K562 (cell line): Measurements from ENCODE around the gene SLC41A3. TPM values are rescaled to one million over a fixed set of nuclear protein-coding genes. Genes with fewer than 3 reads are reported as not detected.

Source experiments
- ATAC-seq: fragments of 200-7000 bp; cut with Tn5 transposase; 3 replicates; pipeline ENCODE4 v1.9.1; 2020; ENCODE audit warnings: moderate library complexity
- Bru-seq: library from RNA; stranded (reverse); fragments of 400-500 nt; gene quantifications from one replicate; lab custom pipeline; 2021; lab: Mats Ljungman, UMichigan
- BruChase-seq, 2 experiments: library from RNA; stranded (reverse); fragments of 400-500 nt; gene quantifications; one replicate each; lab custom pipeline; 2021; lab: Mats Ljungman, UMichigan
- BruUV-seq: library from RNA; stranded (reverse); fragments of 400-500 nt; replicated peaks from 2 replicates; lab custom pipeline; 2021; lab: Mats Ljungman, UMichigan
- CTCF ChIA-PET: fragments of 300-600 bp; formaldehyde crosslinking; extraction: SDS; loops from one replicate; lab custom pipeline; 2021; ENCODE audit warnings: low intra/inter-chr PET ratio; lab: Yijun Ruan, JAX
- POLR2A ChIA-PET: fragments of 300-600, 350-650 bp; sonication (Branson Sonifier 250); formaldehyde crosslinking; extraction: SDS; loops from one replicate; lab custom pipeline; 2021; ENCODE audit warnings: antibody characterized with exemption, inconsistent platforms; lab: Yijun Ruan, JAX
- DNase-seq, 4 experiments: peaks; one replicate each; pipeline versions ENCODE4 v3.0.0 to v3.0.0-alpha.2; 2011 to 2018; ENCODE audit warnings: low spot score in 3 of 4, mixed read lengths in 3 of 4; ENCODE audit errors: extremely low read depth in 1 of 4
- FAIRE-seq: peaks from 2 replicates; lab custom pipeline; 2011; peaks lifted over from hg19 to GRCh38; lab: Jason Lieb, UNC
- H2AFZ ChIP-seq: 2 replicates; pipeline ENCODE4 v1.6.0; 2011; ENCODE audit warnings: low read depth, low read length, control low read depth, inconsistent platforms
- H3K27ac ChIP-seq: fragments of 200-600 bp; 3 replicates; pipeline ENCODE4 v1.8.0; 2011; ENCODE audit warnings: low read depth, mild to moderate bottlenecking, control low read depth, inconsistent platforms, low read length, moderate library complexity, mixed read lengths; ENCODE audit errors: extremely low read depth
- H3K27me3 ChIP-seq, 2 experiments: fragments of 300-600 bp in 1 of 2; 2 replicates in 1 of 2; 3 replicates in 1 of 2; pipeline versions ENCODE4 v1.6.0 to v1.8.0; 2011; ENCODE audit warnings: inconsistent platforms in 2 of 2, low read length in 2 of 2, mild to moderate bottlenecking in 1 of 2, mixed read lengths in 1 of 2, moderate library complexity in 1 of 2; ENCODE audit not compliant: control insufficient read depth in 2 of 2, insufficient read depth in 2 of 2
- H3K36me3 ChIP-seq: fragments of 300-600 bp; 3 replicates; pipeline ENCODE4 v1.8.0; 2011; ENCODE audit warnings: mild to moderate bottlenecking, low read length, inconsistent platforms; ENCODE audit not compliant: control insufficient read depth, insufficient read depth
- H3K4me1 ChIP-seq, 2 experiments: fragments of 200-600 bp in 1 of 2; replicated peaks in 1 of 2; 2 replicates in 1 of 2; 3 replicates in 1 of 2; pipeline versions ENCODE4 v1.5.1 to v1.8.0; 2011; ENCODE audit warnings: inconsistent platforms in 2 of 2, low read length in 2 of 2, mild to moderate bottlenecking in 1 of 2, mixed read lengths in 1 of 2, moderate library complexity in 1 of 2; ENCODE audit not compliant: control insufficient read depth in 2 of 2, insufficient read depth in 2 of 2
- H3K4me2 ChIP-seq: 2 replicates; pipeline ENCODE4 v1.6.1; 2011; ENCODE audit warnings: low read length, control low read depth, inconsistent platforms, mixed read lengths; ENCODE audit not compliant: insufficient read depth
- H3K4me3 ChIP-seq: fragments of 200-600 bp; sonication (generic), shearing (Covaris generic); 2 replicates; pipeline ENCODE4 v1.5.1; 2016; ENCODE audit warnings: control low read depth, inconsistent platforms
- H3K79me2 ChIP-seq: fragments of 200-600 bp; 3 replicates; pipeline ENCODE4 v1.8.0; 2011; ENCODE audit warnings: low read length, inconsistent platforms; ENCODE audit not compliant: control insufficient read depth, insufficient read depth
- H3K9ac ChIP-seq, 2 experiments: 2 replicates each; pipeline versions ENCODE4 v1.6.0 to v1.6.1; 2011; ENCODE audit warnings: low read depth in 2 of 2, low read length in 2 of 2, control low read depth in 1 of 2, inconsistent platforms in 1 of 2, mild to moderate bottlenecking in 1 of 2, mixed read lengths in 1 of 2; ENCODE audit not compliant: insufficient read depth in 1 of 2
- H3K9me1 ChIP-seq: one replicate; pipeline ENCODE4 v1.6.0; 2011; ENCODE audit warnings: inconsistent platforms, mild to moderate bottlenecking, low read length, moderate library complexity; ENCODE audit not compliant: control insufficient read depth, insufficient read depth
- H3K9me3 ChIP-seq: replicated peaks from 2 replicates; pipeline ENCODE4 v1.5.1; 2011; ENCODE audit warnings: low read depth, low read length, inconsistent platforms; ENCODE audit not compliant: control insufficient read depth, insufficient read depth
- H4K20me1 ChIP-seq: replicated peaks from 2 replicates; pipeline ENCODE4 v1.6.1; 2011; ENCODE audit warnings: low read length, inconsistent platforms, mixed read lengths; ENCODE audit not compliant: control insufficient read depth, insufficient read depth
- CREB1 ChIP-seq, 2 experiments: sonication (generic) in 1 of 2; formaldehyde crosslinking in 1 of 2; IDR thresholded peaks; 2 replicates each; pipeline versions ENCODE4 v1.6.1 to v1.8.0; 2012 to 2022; ENCODE audit warnings: inconsistent platforms in 1 of 2, mild to moderate bottlenecking in 1 of 2, missing genetic modification reagents in 1 of 2, moderate library complexity in 1 of 2
- E2F6 ChIP-seq, 2 experiments: IDR thresholded peaks; 2 replicates each; pipeline ENCODE4 v1.6.1; 2011; ENCODE audit warnings: borderline replicate concordance in 1 of 2, control low read depth in 1 of 2, low read depth in 1 of 2, low read length in 1 of 2, mild to moderate bottlenecking in 1 of 2, mixed read lengths in 1 of 2, moderate library complexity in 1 of 2; ENCODE audit not compliant: insufficient read depth in 1 of 2, insufficient read length in 1 of 2, poor library complexity in 1 of 2, severe bottlenecking in 1 of 2; ENCODE audit errors: extremely low read depth in 1 of 2
- NEUROD1 ChIP-seq: fragments of 150-350 bp; IDR thresholded peaks from 2 replicates; pipeline ENCODE4 v1.6.1; 2014; ENCODE audit warnings: borderline replicate concordance, low read length, low read depth; ENCODE audit not compliant: partially characterized antibody
- POLR2B ChIP-seq: fragments of 450-650 bp; IDR thresholded peaks from 2 replicates; pipeline ENCODE4 v1.6.1; 2018; ENCODE audit warnings: low read depth; ENCODE audit not compliant: partially characterized antibody
- TAF1 ChIP-seq: IDR thresholded peaks from 2 replicates; pipeline ENCODE4 v1.6.1; 2011; ENCODE audit warnings: mild to moderate bottlenecking, low read length, moderate library complexity; ENCODE audit not compliant: insufficient read depth, control insufficient read depth, severe bottlenecking; ENCODE audit errors: extremely low read depth
- TFAM ChIP-seq: fragments of 250-450 bp; sonication (Bioruptor Pico); conservative IDR thresholded peaks from 2 replicates; pipeline ENCODE4 v1.5.0; 2021; ENCODE audit warnings: mild to moderate bottlenecking, moderate library complexity
- XRCC4 ChIP-seq: IDR thresholded peaks from one replicate; pipeline ENCODE4 v1.6.1; 2011; ENCODE audit not compliant: insufficient read depth, insufficient read length; ENCODE audit errors: extremely low read depth
- YY1 ChIP-seq, 3 experiments: IDR thresholded peaks; 2 replicates each; pipeline ENCODE4 v1.6.1; 2011; ENCODE audit warnings: low read length in 2 of 3, mild to moderate bottlenecking in 2 of 3, moderate library complexity in 2 of 3, borderline replicate concordance in 1 of 3, control low read depth in 1 of 3, low read depth in 1 of 3; ENCODE audit not compliant: insufficient read depth in 3 of 3, insufficient replicate concordance in 2 of 3, control insufficient read depth in 1 of 3, insufficient read length in 1 of 3; ENCODE audit errors: extremely low read depth in 1 of 3
- ZBTB7A ChIP-seq: IDR thresholded peaks from 2 replicates; pipeline ENCODE4 v1.6.1; 2011; ENCODE audit warnings: low read depth, mild to moderate bottlenecking, low read length, moderate library complexity, borderline replicate concordance; ENCODE audit not compliant: control insufficient read depth
- WGBS: fragments of 100-300 bp; shearing (Covaris generic); methylation state at CpG from one replicate; pipeline ENCODE4 v1.1.6; 2016; ENCODE audit warnings: low coverage, mixed read lengths; ENCODE audit not compliant: insufficient coverage; ENCODE audit errors: missing lambda C conversion rate; 5-methylcytosine and 5-hydroxymethylcytosine counted together
- in situ Hi-C: fragments of 300-500 bp; cut with MboI; formaldehyde crosslinking; loops from 4 replicates; pipeline ENCODE4 v1.15.0; 2018; ENCODE audit warnings: inconsistent platforms, mixed read lengths
- intact Hi-C: fragments of 100-400 bp; cut with micrococcal nuclease; formaldehyde crosslinking; loops from 2 replicates; pipeline ENCODE4 v1.14.2; 2022
- long read RNA-seq, 3 experiments: library from polyadenylated mRNA in 2 of 3; library from RNA in 1 of 3; unstranded in 2 of 3; stranded (forward) in 1 of 3; transcript quantifications; one replicate each; pipeline ENCODE4 v2.0.0, GENCODE V29; 2019 to 2022
- polyA minus RNA-seq, 3 experiments: library from RNA; depleted of rRNA, polyadenylated mRNA; stranded (reverse); fragments of >200 nt; gene quantifications; 2 replicates each; pipeline ENCODE4 v1.2.3, GENCODE V29; 2011
- polyA plus RNA-seq, 8 experiments: library from polyadenylated mRNA; depleted of rRNA in 4 of 8; stranded (reverse) in 5 of 8; unstranded in 3 of 8; fragments of >200 nt; fragmentation: Nextera tagmentation in 2 of 8; fragmentation: Illumina TruSeq in 1 of 8; extraction: Ambion mirVana in 2 of 8; extraction: Trizol in 1 of 8; gene quantifications; 2 replicates each; pipeline versions ENCODE4 v1.2.1 to v1.2.3, GENCODE V29; 2011 to 2014; ENCODE audit warnings: inconsistent platforms in 1 of 8, missing spikeins in 1 of 8
- total RNA-seq, 7 experiments: library from RNA; depleted of rRNA in 6 of 7; stranded (reverse); fragments of >200 nt in 6 of 7; fragmentation: Illumina TruSeq in 2 of 7; extraction: Trizol in 2 of 7; gene quantifications; 2 replicates each; pipeline versions ENCODE4 v1.2.1 to v1.2.3, GENCODE V29; 2011 to 2021; ENCODE audit warnings: low replicate concordance in 1 of 7

SLC41A3 gene
- total RNA-seq (2011; cell fraction: chromatin; rRNA removed; ENCODE audit: low replicate concordance), result 17.4 and 40.3 TPM in 2 replicates
- 46.7 and 46.8 TPM in 2 replicates for total RNA-seq (2011; cell fraction: nucleolus; rRNA removed)
- total RNA-seq (2011; cell fraction: nucleoplasm; rRNA removed), result 33.0 and 34.9 TPM in 2 replicates
- total RNA-seq (2014; rRNA removed) (11.2 and 22.0 TPM in 2 replicates), total RNA-seq (2014; rRNA removed; fragmentation: Illumina TruSeq; extraction: Trizol) (7.1 and 7.7 TPM in 2 replicates), total RNA-seq (2015; rRNA removed; fragmentation: Illumina TruSeq; extraction: Trizol) (9.4 and 9.6 TPM in 2 replicates), total RNA-seq (2021) (18.1 and 18.9 TPM in 2 replicates), polyA plus RNA-seq (2011; rRNA removed) (20.7 and 22.3 TPM in 2 replicates), polyA plus RNA-seq (2014; fragmentation: Illumina TruSeq; extraction: Trizol) (15.4 and 19.1 TPM in 2 replicates), polyA plus RNA-seq (2014; fragmentation: Nextera tagmentation; extraction: Ambion mirVana) (1 to 10 TPM; 4.1 to 4.2 TPM), polyA plus RNA-seq (2014; rRNA removed) (17.2 and 24.6 TPM in 2 replicates), polyA minus RNA-seq (2011; rRNA and poly(A)+ RNA removed) (11.5 and 14.0 TPM in 2 replicates), Bru-seq, nascent RNA (percentile 49 among the genes with signal in this experiment), BruChase-seq, experiment 1, labeled RNA remaining after a 2-hour chase (percentile 53 among the genes with signal in this experiment), BruChase-seq, experiment 2, labeled RNA remaining after a 6-hour chase (percentile 51 among the genes with signal in this experiment)
- 27.1 and 37.6 TPM in 2 replicates for polyA plus RNA-seq (2011; cell fraction: cytosol; rRNA removed)
- 43.8 and 91.5 TPM in 2 replicates for polyA plus RNA-seq (2011; cell fraction: nucleus; rRNA removed)
- 15.2 and 43.6 TPM in 2 replicates for polyA plus RNA-seq (2012)
- polyA minus RNA-seq (2011; cell fraction: cytosol; rRNA and poly(A)+ RNA removed), result 13.6 and 16.8 TPM in 2 replicates
- polyA minus RNA-seq (2011; cell fraction: nucleus; rRNA and poly(A)+ RNA removed), result 9.8 and 14.7 TPM in 2 replicates
- long read RNA-seq, experiment 1, partial matches to known transcripts, result 12 of 31 reads
- long read RNA-seq, experiment 1, other reads (novel, unspliced or antisense), result 13 of 31 reads
- long read RNA-seq, experiment 2, partial matches to known transcripts, result 6 of 11 reads
- long read RNA-seq, experiment 2, other reads (novel, unspliced or antisense), result 3 of 11 reads
- long read RNA-seq, experiment 3, transcript SLC41A3-203 (11 exons, 2,169 nt), result major isoform, 6 of 10 reads
- long read RNA-seq, experiment 3, partial matches to known transcripts, result 2 of 10 reads
- long read RNA-seq, experiment 3, other reads (novel, unspliced or antisense), result 1 of 10 reads

- Histone ChIP-seq H3K4me1 (peaks cover 10 to 17% of the 10 kb centered on the region in 2 experiments; a peak in 4 of 5 replicates), H3K36me3 (no peaks in the 10 kb centered on the region), H3K27ac (peak within 1 kb of the TSS; percentile 77), H3K4me2 (peak within 1 kb of the TSS; percentile 78), H2AFZ (peak within 1 kb of the TSS; percentile 72), H3K9me3 (no peaks in the 10 kb centered on the region), H3K9ac (peak within 1 kb of the TSS; percentile 74 to 93), H3K4me3 (peak within 1 kb of the TSS; percentile 62), H3K9me1 (no peaks in the 10 kb centered on the region), H4K20me1 (no peaks in the 10 kb centered on the region), H3K27me3 (no peaks in the 10 kb centered on the region), H3K79me2 (peaks cover 7% of the 10 kb centered on the region; the same call in 2 of the 3 replicates)
- in situ Hi-C loops, result no loop called here
- ChIA-PET CTCF (interaction anchor here (0.9 kb wide), 1 partner anchor 128 kb away, joined by 3 read pairs; no protein-coding TSS in a partner anchor), POLR2A (interaction anchor here (1.0 kb wide), 1 partner anchor 93 kb away, joined by 3 read pairs; no protein-coding TSS in a partner anchor)
- FAIRE-seq (no peak), DNase-seq (peak; percentile 83 to 87 (median 85)), ATAC-seq (peak; percentile 97)
- BruUV-seq, result TSS peak; percentile 69
- intact Hi-C loops, result no loop called here
- 0% methylated on average over 15 of the region's 72 CpGs for WGBS
- TF ChIP-seq TFAM (CRISPR knock-in tag) (no peak), TAF1 (peak; percentile 49), CREB1 (IDR thresholded peaks at IDR 0.05) (no peak), CREB1 (CRISPR knock-in tag; IDR thresholded peaks at IDR 0.05) (no peak), XRCC4 (no peak), NEUROD1 (no peak), POLR2B (peak; percentile 27), ZBTB7A (peak; percentile 68; the same call in 1 of the 2 replicates), E2F6 (IDR thresholded peaks at IDR 0.05; ENCODE audit: borderline replicate concordance in 1 of 2, extremely low read depth in 1 of 2, insufficient read depth in 1 of 2, insufficient read length in 1 of 2, low read depth in 1 of 2, low read length in 1 of 2, poor library complexity in 1 of 2, severe bottlenecking in 1 of 2) (peak in 1 of 2 experiments; percentile 68), YY1 (IDR thresholded peaks at IDR 0.05; ENCODE audit: borderline replicate concordance in 1 of 3, control insufficient read depth in 1 of 3, extremely low read depth in 1 of 3, insufficient read depth in 3 of 3, insufficient read length in 1 of 3, insufficient replicate concordance in 2 of 3, low read depth in 1 of 3, low read length in 2 of 3) (peak in 2 of 3 experiments; percentile 28 to 39)
Measured at GRCh38 chr3:126083913-126084767, at the start of gene SLC41A3. Gene SLC41A3, minus strand, starts transcription at chr3:126084124. Its CDS starts 15,905 bp downstream, at chr3:126068219.
